AG04450 (cell line): ENCODE results near the gene ZFAND5. TPM values are rescaled to one million over a fixed set of nuclear protein-coding genes. Genes with fewer than 3 reads are reported as not detected.

Source experiments
- CTCF ChIA-PET: fragments of 300-600, 350-600 bp; formaldehyde crosslinking; extraction: SDS; loops from one replicate; lab custom pipeline; 2022; ENCODE audit warnings: antibody characterized with exemption, inconsistent platforms; lab: Charles Lee
- POLR2A ChIA-PET: fragments of 350-600 bp; formaldehyde crosslinking; extraction: SDS; loops from one replicate; lab custom pipeline; 2021; ENCODE audit warnings: antibody characterized with exemption, inconsistent platforms; lab: Yijun Ruan, JAX
- DNase-seq: peaks from one replicate; pipeline ENCODE4 v3.0.0-alpha.2; 2011; ENCODE audit warnings: low read depth, low spot score
- H3K27ac ChIP-seq: one replicate; pipeline ENCODE4 v1.5.1; 2012; ENCODE audit warnings: low read depth, low read length, control low read depth
- H3K27me3 ChIP-seq: one replicate; pipeline ENCODE4 v1.6.0; 2012; ENCODE audit warnings: low read length; ENCODE audit not compliant: control insufficient read depth, insufficient read depth
- H3K4me3 ChIP-seq: 2 replicates; pipeline ENCODE4 v1.5.1; 2011; ENCODE audit warnings: mild to moderate bottlenecking, low read depth, low read length, control low read depth
- H3K9me3 ChIP-seq: 2 replicates; pipeline ENCODE4 v1.5.1; 2012; ENCODE audit warnings: low read length; ENCODE audit not compliant: control insufficient read depth, insufficient read depth
- polyA plus RNA-seq: library from polyadenylated mRNA; depleted of rRNA; stranded (reverse); fragments of >200 nt; gene quantifications from 2 replicates; pipeline ENCODE4 v1.2.3, GENCODE V29; 2011
- TF ChIP-seq, protein P1 (sequence below): IDR thresholded peaks from 2 replicates; pipeline ENCODE4 v1.5.1; 2011; ENCODE audit warnings: low read depth, low read length, control low read depth, inconsistent platforms

The ZFAND5 gene
- polyA plus RNA-seq, 1 experiment: 195 TPM

DNA sequence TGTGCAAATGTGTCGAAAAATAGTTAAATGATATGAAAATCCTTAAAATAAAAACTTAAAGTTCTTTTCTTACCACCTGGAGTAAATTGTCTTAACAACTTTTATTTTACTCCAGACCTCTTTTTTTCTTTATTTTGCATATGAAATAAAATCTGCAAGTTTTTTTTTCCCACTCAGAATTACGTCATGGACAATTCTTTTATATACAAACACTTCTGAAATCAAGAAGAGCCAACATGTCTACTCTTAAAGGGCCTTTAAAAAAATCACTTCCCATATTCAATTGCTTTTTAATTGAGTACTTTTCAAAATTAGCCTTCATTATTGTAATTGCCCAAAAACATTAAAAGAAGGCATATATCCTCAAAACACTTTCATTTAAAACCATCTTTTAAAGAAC is 37.7 kb upstream of the ZFAND5 start:
- DNase-seq: no peak
- no peak overlapping the region for H3K4me3 ChIP-seq
- CTCF ChIA-PET: no interaction called here

DNA sequence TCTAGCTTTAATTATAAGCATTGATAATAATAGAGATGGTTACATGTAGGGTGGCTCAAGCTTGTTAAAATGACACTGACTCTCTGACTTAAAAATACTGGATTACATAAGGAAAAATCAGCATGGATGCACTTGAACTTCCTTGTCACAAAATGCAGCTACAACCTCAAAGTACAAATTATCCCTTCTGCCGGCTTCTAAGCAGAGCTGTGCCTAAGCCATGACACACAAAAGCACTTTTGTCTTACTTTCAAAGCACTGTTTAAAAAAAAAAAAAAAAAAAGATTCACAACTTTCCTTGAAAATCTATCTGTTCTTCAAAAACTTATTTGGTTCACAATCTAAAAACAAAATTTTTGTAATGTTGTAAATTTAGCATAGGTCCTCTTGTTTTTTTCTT is 36.4 kb upstream of the ZFAND5 start:
- H3K9me3 ChIP-seq: no peaks in the 10 kb centered on the region
- POLR2A ChIA-PET: interaction anchor here (0.6 kb wide), 1 partner anchor 36 kb away, joined by 6 read pairs; the partner anchor contains the start of gene ZFAND5
- TF ChIP-seq, protein P1, sequence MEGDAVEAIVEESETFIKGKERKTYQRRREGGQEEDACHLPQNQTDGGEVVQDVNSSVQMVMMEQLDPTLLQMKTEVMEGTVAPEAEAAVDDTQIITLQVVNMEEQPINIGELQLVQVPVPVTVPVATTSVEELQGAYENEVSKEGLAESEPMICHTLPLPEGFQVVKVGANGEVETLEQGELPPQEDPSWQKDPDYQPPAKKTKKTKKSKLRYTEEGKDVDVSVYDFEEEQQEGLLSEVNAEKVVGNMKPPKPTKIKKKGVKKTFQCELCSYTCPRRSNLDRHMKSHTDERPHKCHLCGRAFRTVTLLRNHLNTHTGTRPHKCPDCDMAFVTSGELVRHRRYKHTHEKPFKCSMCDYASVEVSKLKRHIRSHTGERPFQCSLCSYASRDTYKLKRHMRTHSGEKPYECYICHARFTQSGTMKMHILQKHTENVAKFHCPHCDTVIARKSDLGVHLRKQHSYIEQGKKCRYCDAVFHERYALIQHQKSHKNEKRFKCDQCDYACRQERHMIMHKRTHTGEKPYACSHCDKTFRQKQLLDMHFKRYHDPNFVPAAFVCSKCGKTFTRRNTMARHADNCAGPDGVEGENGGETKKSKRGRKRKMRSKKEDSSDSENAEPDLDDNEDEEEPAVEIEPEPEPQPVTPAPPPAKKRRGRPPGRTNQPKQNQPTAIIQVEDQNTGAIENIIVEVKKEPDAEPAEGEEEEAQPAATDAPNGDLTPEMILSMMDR: no peak
- no peaks in the 10 kb centered on the region for H3K27me3 ChIP-seq
- CTCF ChIA-PET: no interaction called here
- no peak for DNase-seq
- H3K27ac ChIP-seq: no peak overlapping the region
- H3K4me3 ChIP-seq: no peak overlapping the region

More for the DNA sequence above, 37.7 kb upstream of the ZFAND5 start:
- no peaks in the 10 kb centered on the region for H3K27me3 ChIP-seq
- TF ChIP-seq, protein P1: no peak
- no peak overlapping the region for H3K27ac ChIP-seq
- POLR2A ChIA-PET: no interaction called here
- no peaks in the 10 kb centered on the region for H3K9me3 ChIP-seq

DNA sequence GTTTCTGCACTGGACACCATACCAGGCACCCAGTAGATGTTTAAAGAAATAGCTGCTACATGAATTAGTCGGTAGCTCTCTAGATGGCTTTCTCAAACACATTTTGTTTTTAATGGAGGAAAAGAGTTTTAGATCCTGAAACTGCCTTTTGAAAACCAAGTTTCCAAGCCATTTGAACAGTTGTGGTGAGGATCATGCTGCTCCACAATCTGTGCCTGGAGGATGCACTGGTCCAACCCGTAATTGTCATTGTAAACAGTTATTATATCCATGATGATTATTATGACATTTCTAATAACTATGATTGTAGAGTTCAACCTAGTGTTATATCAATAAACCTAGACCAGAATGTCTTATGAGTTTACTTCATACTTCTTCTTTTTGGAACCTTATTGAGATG is 35.9 kb upstream of the ZFAND5 start:
- Histone ChIP-seq H3K4me3 (no peak overlapping the region), H3K27me3 (no peaks in the 10 kb centered on the region), H3K9me3 (no peaks in the 10 kb centered on the region), H3K27ac (no peak overlapping the region)
- TF ChIP-seq, protein P1: no peak
- DNase-seq: no peak
- ChIA-PET CTCF (no interaction called here), POLR2A (interaction anchor here (0.6 kb wide), 1 partner anchor 36 kb away, joined by 6 read pairs; the partner anchor contains the start of gene ZFAND5)

DNA sequence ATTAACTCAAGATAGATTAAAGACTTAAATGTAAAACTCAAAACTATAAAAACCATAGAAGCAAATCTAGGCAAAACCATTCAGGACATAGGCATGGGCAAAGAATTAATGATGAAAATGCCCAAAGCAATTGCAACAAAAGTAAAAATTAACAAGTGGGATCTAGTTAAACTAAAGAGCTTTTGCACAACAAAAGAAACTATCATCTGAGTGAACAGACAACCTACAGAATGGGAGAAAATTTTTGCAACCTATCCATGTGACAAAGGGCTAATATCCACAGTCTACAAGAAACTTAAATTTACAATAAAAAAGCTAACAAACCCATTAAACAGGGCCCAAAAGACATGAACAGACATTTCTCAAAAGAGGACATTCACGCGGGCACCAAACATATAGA is 34.4 kb upstream of the ZFAND5 start:
- Histone ChIP-seq H3K4me3 (no peak overlapping the region), H3K27ac (no peak overlapping the region), H3K9me3 (no peaks in the 10 kb centered on the region), H3K27me3 (no peaks in the 10 kb centered on the region)
- no peak for DNase-seq
- CTCF ChIA-PET: interaction anchor here (0.6 kb wide), 1 partner anchor 61 kb away, joined by 4 read pairs; no protein-coding TSS in a partner anchor
- POLR2A ChIA-PET: no interaction called here
- TF ChIP-seq, protein P1: no peak

DNA sequence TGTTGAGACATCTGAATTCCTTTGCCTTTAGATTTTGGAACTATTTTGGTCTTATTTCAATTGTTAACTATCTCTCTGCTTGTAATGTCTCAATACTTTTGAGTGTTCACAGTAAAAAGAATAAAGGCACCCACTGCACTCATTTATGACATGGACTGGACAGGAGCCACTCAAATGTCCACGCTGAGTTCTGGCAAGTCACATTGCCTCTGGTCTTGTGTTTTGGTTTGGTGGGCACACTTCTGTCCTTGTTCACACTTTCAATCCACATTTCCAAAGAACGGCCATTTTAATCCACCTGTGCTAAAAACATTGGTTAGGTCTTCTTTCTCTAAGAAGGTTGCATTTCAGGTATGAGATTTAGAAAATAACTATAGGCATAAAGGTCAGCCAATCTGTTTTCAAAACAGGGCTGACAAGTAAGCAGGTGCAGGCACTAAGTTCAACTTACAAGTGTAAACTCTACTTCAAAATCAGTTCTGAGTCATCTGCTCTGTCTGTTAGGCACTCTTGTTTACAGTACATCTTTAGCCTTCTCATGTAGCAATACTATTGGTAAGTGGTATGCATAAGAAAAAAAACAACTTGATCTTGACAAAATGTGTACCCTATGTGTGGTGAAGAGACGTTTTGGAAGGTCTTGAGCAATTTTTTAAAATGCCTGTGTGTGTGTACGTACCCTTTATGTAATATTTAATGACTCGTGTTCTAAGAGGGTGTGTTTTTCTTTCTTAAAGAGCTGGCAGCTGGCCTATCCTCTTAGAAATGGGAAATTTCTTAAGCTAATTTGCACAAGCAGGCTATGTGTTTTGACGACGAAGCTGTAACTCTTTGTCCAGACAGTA is 31.5 kb upstream of the ZFAND5 start:
- Histone ChIP-seq H3K27me3 (no peaks in the 10 kb centered on the region), H3K4me3 (no peak overlapping the region), H3K27ac (no peak overlapping the region), H3K9me3 (no peaks in the 10 kb centered on the region)
- DNase-seq: peak; percentile 74
- POLR2A ChIA-PET: interaction anchor here (0.6 to 1.4 kb wide), 6 partner anchors 12 to 426 kb away, joined by 3 to 15 read pairs (median 4); partner anchors contain the start of gene ZFAND5
- CTCF ChIA-PET: interaction anchor here (0.6 to 1.4 kb wide), 4 partner anchors 21 to 1284 kb away, joined by 3 to 4 read pairs (median 4); no protein-coding TSS in a partner anchor
- TF ChIP-seq, protein P1: no peak
